Measurements from ENCODE around the gene AFDN. TPM values are rescaled to one million over a fixed set of nuclear protein-coding genes. Genes with fewer than 3 reads are reported as not detected.

The AFDN gene
- total RNA-seq, 2 donors from 2014 or later: 214 to 239 TPM

GRCh38 chr6:167997642-167998041 lies 170.9 kb downstream of the AFDN start, which contains the start of gene KIF25:
Gene KIF25 (plus strand): TSS chr6:167997671. CDS start chr6:168029586, 31,915 bp downstream.
- Mint-ChIP-seq H3K27me3 (ENCODE audit: insufficient read depth) (peaks cover 2% of the 10 kb centered on the region), H3K27ac (no peak within 1 kb of the TSS), H3K4me1 (no peaks in the 10 kb centered on the region), H3K36me3 (ENCODE audit: low read depth) (no peaks in the 10 kb centered on the region), H3K9me3 (peaks cover 1% of the 10 kb centered on the region), H3K4me3 (no peak within 1 kb of the TSS)
- H3K9ac ChIP-seq (ENCODE audit: extremely low read depth, low read length, poor library complexity, severe bottlenecking): no peak within 1 kb of the TSS
- H3K4me3 ChIP-seq (ENCODE audit: low read length): no peak within 1 kb of the TSS
- DNase-seq: no peak
- H3K9me3 ChIP-seq (ENCODE audit: control insufficient read depth, low read length): no peaks in the 10 kb centered on the region
- H3K4me1 ChIP-seq (ENCODE audit: control insufficient read depth, insufficient read depth, low read length): no peaks in the 10 kb centered on the region
- no peaks in the 10 kb centered on the region for H3K27me3 ChIP-seq (ENCODE audit: control insufficient read depth, insufficient read depth, low read length, poor library complexity, severe bottlenecking)
- H3K27ac ChIP-seq (ENCODE audit: low read depth, low read length): no peak within 1 kb of the TSS
- no peaks in the 10 kb centered on the region for H3K36me3 ChIP-seq (ENCODE audit: control insufficient read depth, insufficient read depth, low read length)
- 93% methylated on average over 3 to 9 of the region's 9 CpGs for WGBS, 2 experiments (ENCODE audit: insufficient coverage in 1 of 2, insufficient read length in 1 of 2)
- no peak for TF ChIP-seq CTCF (conservative IDR thresholded peaks at IDR 0.05)

- Mint-ChIP-seq H3K9me3 (peaks cover 1% of the 10 kb centered on the region), H3K4me1 (no peaks in the 10 kb centered on the region), H3K27me3 (ENCODE audit: insufficient read depth) (peaks cover 2% of the 10 kb centered on the region), H3K36me3 (ENCODE audit: low read depth) (no peaks in the 10 kb centered on the region), H3K4me3 (no peak overlapping the region), H3K27ac (no peak overlapping the region)
- DNase-seq: no peak
- Histone ChIP-seq H3K4me3 (ENCODE audit: low read length) (no peak overlapping the region), H3K9me3 (ENCODE audit: control insufficient read depth, low read length) (no peaks in the 10 kb centered on the region), H3K27ac (ENCODE audit: low read depth, low read length) (no peak overlapping the region), H3K9ac (ENCODE audit: extremely low read depth, low read length, poor library complexity, severe bottlenecking) (no peak overlapping the region), H3K36me3 (ENCODE audit: control insufficient read depth, insufficient read depth, low read length) (no peaks in the 10 kb centered on the region), H3K4me1 (ENCODE audit: control insufficient read depth, insufficient read depth, low read length) (no peaks in the 10 kb centered on the region), H3K27me3 (ENCODE audit: control insufficient read depth, insufficient read depth, low read length, poor library complexity, severe bottlenecking) (no peaks in the 10 kb centered on the region)
- no peak for TF ChIP-seq CTCF (conservative IDR thresholded peaks at IDR 0.05)
- WGBS, 2 experiments (ENCODE audit: insufficient coverage in 1 of 2, insufficient read length in 1 of 2): 91 to 97% methylated on average over 4 to 5 of the region's 5 CpGs
Observed at GRCh38 chr6:167998215-167998614, 171.5 kb downstream of the AFDN start.

GRCh38 chr6:168000198-168001028 lies 173.7 kb downstream of the AFDN start:
- Histone ChIP-seq H3K4me1 (ENCODE audit: control insufficient read depth, insufficient read depth, low read length) (no peaks in the 10 kb centered on the region), H3K4me3 (ENCODE audit: low read length) (no peak overlapping the region), H3K36me3 (ENCODE audit: control insufficient read depth, insufficient read depth, low read length) (no peaks in the 10 kb centered on the region), H3K27me3 (ENCODE audit: control insufficient read depth, insufficient read depth, low read length, poor library complexity, severe bottlenecking) (no peaks in the 10 kb centered on the region), H3K9ac (ENCODE audit: extremely low read depth, low read length, poor library complexity, severe bottlenecking) (no peak overlapping the region), H3K9me3 (ENCODE audit: control insufficient read depth, low read length) (no peaks in the 10 kb centered on the region), H3K27ac (ENCODE audit: low read depth, low read length) (no peak overlapping the region)
- DNase-seq: no peak
- Mint-ChIP-seq H3K27ac (no peak overlapping the region), H3K4me3 (no peak overlapping the region), H3K4me1 (peaks cover 2% of the 10 kb centered on the region), H3K36me3 (ENCODE audit: low read depth) (no peaks in the 10 kb centered on the region), H3K27me3 (ENCODE audit: insufficient read depth) (peaks cover 3% of the 10 kb centered on the region), H3K9me3 (peaks cover 1% of the 10 kb centered on the region)
- WGBS, 2 experiments (ENCODE audit: insufficient coverage in 1 of 2, insufficient read length in 1 of 2): 91 to 95% methylated on average over 8 to 13 of the region's 13 CpGs
- TF ChIP-seq CTCF (conservative IDR thresholded peaks at IDR 0.05): no peak

Data from endodermal cell (in vitro differentiated cells).